H9 (cell line): ENCODE data around the gene DCUN1D2. TPM values are rescaled to one million over a fixed set of nuclear protein-coding genes. Genes with fewer than 3 reads are reported as not detected.
"Not testable (repeated sequence)": the region's sequence is repeated elsewhere in the genome, so short reads cannot be mapped to it uniquely, and the experiment has no call there.

ENCODE experiments used
- DNase-seq: peaks from one replicate; pipeline ENCODE4 v3.0.0-alpha.2; 2017
- H2AFZ ChIP-seq: one replicate; pipeline ENCODE4 v1.6.1; 2013; ENCODE audit warnings: mild to moderate bottlenecking, low read length, control low read depth, moderate library complexity
- H2AK5ac ChIP-seq: 2 replicates; pipeline ENCODE4 v1.6.1; 2013; ENCODE audit warnings: low read length, control low read depth, mixed read lengths; ENCODE audit not compliant: insufficient read length
- H2BK120ac ChIP-seq: one replicate; pipeline ENCODE4 v1.6.1; 2013; ENCODE audit warnings: low read depth, mild to moderate bottlenecking, low read length, control low read depth, inconsistent platforms; ENCODE audit not compliant: poor library complexity, severe bottlenecking
- H2BK12ac ChIP-seq: 2 replicates; pipeline ENCODE4 v1.6.1; 2013; ENCODE audit warnings: low read length, control low read depth, mixed read lengths, low read depth; ENCODE audit not compliant: insufficient read length
- H2BK15ac ChIP-seq: 2 replicates; pipeline ENCODE4 v1.6.1; 2013; ENCODE audit warnings: low read depth, low read length, control low read depth
- H2BK20ac ChIP-seq: one replicate; pipeline ENCODE4 v1.6.1; 2013; ENCODE audit warnings: low read depth, mild to moderate bottlenecking, low read length, control low read depth, inconsistent platforms; ENCODE audit not compliant: poor library complexity, severe bottlenecking
- H2BK5ac ChIP-seq: 2 replicates; pipeline ENCODE4 v1.6.1; 2013; ENCODE audit warnings: low read length, control low read depth, mixed read lengths; ENCODE audit not compliant: insufficient read length
- H3K14ac ChIP-seq: 2 replicates; pipeline ENCODE4 v1.6.1; 2013; ENCODE audit warnings: low read length, control low read depth; ENCODE audit not compliant: insufficient read depth
- H3K18ac ChIP-seq: 2 replicates; pipeline ENCODE4 v1.6.1; 2013; ENCODE audit warnings: low read depth, mild to moderate bottlenecking, mixed read lengths, low read length, control low read depth; ENCODE audit not compliant: insufficient read length
- H3K23ac ChIP-seq: 2 replicates; pipeline ENCODE4 v1.6.1; 2013; ENCODE audit warnings: low read length, control low read depth, mixed read lengths, low read depth; ENCODE audit not compliant: insufficient read length
- H3K23me2 ChIP-seq: 2 replicates; pipeline ENCODE4 v1.6.1; 2013; ENCODE audit warnings: low read depth, mild to moderate bottlenecking, mixed read lengths, low read length, control low read depth; ENCODE audit not compliant: insufficient read length, poor library complexity, severe bottlenecking
- H3K27ac ChIP-seq: 2 replicates; pipeline ENCODE4 v1.5.1; 2013; ENCODE audit warnings: low read length, control low read depth, mixed read lengths, low read depth; ENCODE audit not compliant: insufficient read length
- H3K27me3 ChIP-seq: 2 replicates; pipeline ENCODE4 v1.6.1; 2013; ENCODE audit warnings: low read length, control low read depth, inconsistent platforms; ENCODE audit not compliant: insufficient read depth
- H3K4ac ChIP-seq: 2 replicates; pipeline ENCODE4 v1.6.1; 2013; ENCODE audit warnings: low read depth, mild to moderate bottlenecking, control low read depth, inconsistent platforms, low read length, moderate library complexity
- H3K4me1 ChIP-seq: 2 replicates; pipeline ENCODE4 v1.6.1; 2013; ENCODE audit warnings: low read length, control low read depth, inconsistent platforms; ENCODE audit not compliant: insufficient read depth
- H3K4me2 ChIP-seq: 2 replicates; pipeline ENCODE4 v1.6.1; 2013; ENCODE audit warnings: low read length, control low read depth, mixed read lengths; ENCODE audit not compliant: insufficient read length, insufficient read depth
- H3K56ac ChIP-seq: 2 replicates; pipeline ENCODE4 v1.6.1; 2013; ENCODE audit warnings: low read depth, mild to moderate bottlenecking, mixed read lengths, low read length, control low read depth; ENCODE audit not compliant: insufficient read length
- H3K79me1 ChIP-seq: 2 replicates; pipeline ENCODE4 v1.6.1; 2013; ENCODE audit warnings: low read depth, mild to moderate bottlenecking, moderate library complexity, low read length, control low read depth, inconsistent platforms; ENCODE audit not compliant: insufficient read depth, poor library complexity, severe bottlenecking
- H3K79me2 ChIP-seq: 2 replicates; pipeline ENCODE4 v1.6.1; 2013; ENCODE audit warnings: low read length, control low read depth, inconsistent platforms; ENCODE audit not compliant: insufficient read depth
- H3K9ac ChIP-seq: 2 replicates; pipeline ENCODE4 v1.6.1; 2013; ENCODE audit warnings: low read length, control low read depth, mixed read lengths; ENCODE audit not compliant: insufficient read length; ENCODE audit errors: extremely low read depth
- H3K9me3 ChIP-seq: one replicate; pipeline ENCODE4 v1.6.1; 2013; ENCODE audit warnings: low read depth, low read length, inconsistent platforms; ENCODE audit not compliant: control insufficient read depth
- H3T11ph ChIP-seq: one replicate; pipeline ENCODE4 v1.6.1; 2013; ENCODE audit warnings: mild to moderate bottlenecking, low read length, control low read depth, inconsistent platforms
- H4K20me1 ChIP-seq: one replicate; pipeline ENCODE4 v1.6.1; 2013; ENCODE audit not compliant: control insufficient read depth, insufficient read length, insufficient read depth
- H4K5ac ChIP-seq: 2 replicates; pipeline ENCODE4 v1.6.1; 2013; ENCODE audit warnings: low read depth, mild to moderate bottlenecking, mixed read lengths, low read length, control low read depth; ENCODE audit not compliant: insufficient read length
- H4K8ac ChIP-seq: replicated peaks from 2 replicates; pipeline ENCODE4 v1.6.1; 2013; ENCODE audit warnings: low read length, control low read depth, mixed read lengths, low read depth; ENCODE audit not compliant: insufficient read length
- H4K91ac ChIP-seq: 2 replicates; pipeline ENCODE4 v1.6.1; 2013; ENCODE audit warnings: low read depth, mild to moderate bottlenecking, moderate library complexity, mixed read lengths, low read length, control low read depth; ENCODE audit not compliant: insufficient read length
- H3K27ac Mint-ChIP-seq, 3 experiments: 2 replicates in 2 of 3; 3 replicates in 1 of 3; pipeline ENCODE4 v1.8.0; 2020 to 2021; ENCODE audit warnings: mixed read lengths in 3 of 3, mild to moderate bottlenecking in 1 of 3, moderate library complexity in 1 of 3
- H3K27me3 Mint-ChIP-seq: 2 replicates; pipeline ENCODE4 v1.8.0; 2021; ENCODE audit warnings: low read depth, mild to moderate bottlenecking, moderate library complexity, mixed read lengths
- H3K36me3 Mint-ChIP-seq, 3 experiments: 2 replicates in 2 of 3; 3 replicates in 1 of 3; pipeline ENCODE4 v1.8.0; 2020 to 2021; ENCODE audit warnings: low read depth in 3 of 3, mixed read lengths in 3 of 3; ENCODE audit not compliant: insufficient read depth in 1 of 3
- H3K4me1 Mint-ChIP-seq, 2 experiments: 2 replicates each; pipeline ENCODE4 v1.8.0; 2020; ENCODE audit warnings: mixed read lengths in 2 of 2
- H3K4me3 Mint-ChIP-seq, 2 experiments: 2 replicates in 1 of 2; 3 replicates in 1 of 2; pipeline ENCODE4 v1.8.0; 2020 to 2021; ENCODE audit warnings: mild to moderate bottlenecking in 2 of 2, mixed read lengths in 2 of 2, moderate library complexity in 1 of 2
- H3K9me3 Mint-ChIP-seq, 2 experiments: 2 replicates in 1 of 2; 3 replicates in 1 of 2; pipeline ENCODE4 v1.8.0; 2020; ENCODE audit warnings: mild to moderate bottlenecking in 2 of 2, mixed read lengths in 2 of 2, moderate library complexity in 1 of 2
- CTCF ChIP-seq: fragments of 200-600 bp; sonication (generic); conservative IDR thresholded peaks from 3 replicates; pipeline ENCODE4 v1.8.0; 2021; ENCODE audit warnings: antibody characterized with exemption, mild to moderate bottlenecking
- WGBS: extraction: QIAGEN DNeasy Blood & Tissue Kit; methylation state at CpG from one replicate; pipeline ENCODE4 v1.1.7; 2013; ENCODE audit warnings: missing lambda C conversion rate, low lambda C conversion rate, mixed read lengths; ENCODE audit not compliant: insufficient read length; ENCODE audit errors: extremely low coverage; 5-methylcytosine and 5-hydroxymethylcytosine counted together
- total RNA-seq: library from RNA; stranded (reverse); gene quantifications from 2 replicates; pipeline ENCODE4 v1.2.1, GENCODE V29; 2021

Gene DCUN1D2
- total RNA-seq, 1 experiment from 2014 or later = 36.8 TPM

- no peak overlapping the region for H3K4ac ChIP-seq
- H3K79me1 ChIP-seq = no peaks in the 10 kb centered on the region
- H2AFZ ChIP-seq = no peak overlapping the region
- no peak overlapping the region for H3K4me3 Mint-ChIP-seq
- no peaks in the 10 kb centered on the region for H3K9me3 ChIP-seq
- H3K23ac ChIP-seq = no peak overlapping the region
- H2BK120ac ChIP-seq = no peak overlapping the region
- no peaks in the 10 kb centered on the region for H3K23me2 ChIP-seq
- H2AK5ac ChIP-seq = no peak overlapping the region
- no peak overlapping the region for H3K4me2 ChIP-seq
- no peaks in the 10 kb centered on the region for H3K27me3 ChIP-seq
- no peak overlapping the region for H2BK5ac ChIP-seq
- no peaks in the 10 kb centered on the region for H3K4me1 ChIP-seq
- H3K79me2 ChIP-seq = no peaks in the 10 kb centered on the region
- no CpG with 5 or more reads among the region's 12 CpGs for WGBS
- no peak overlapping the region for H3K9ac ChIP-seq
- H3K4me1 Mint-ChIP-seq = no peaks in the 10 kb centered on the region
- no peak overlapping the region for H4K5ac ChIP-seq
- H3K36me3 Mint-ChIP-seq = peaks cover 26 to 55% (median 50%) of the 10 kb centered on the region in 3 experiments; a peak in 6 of 7 replicates
- no peak overlapping the region for H4K91ac ChIP-seq
- no peak overlapping the region for H4K8ac ChIP-seq
- H3K18ac ChIP-seq = no peak overlapping the region
- H3K14ac ChIP-seq = no peak overlapping the region
- H3K27me3 Mint-ChIP-seq = no peaks in the 10 kb centered on the region
- TF ChIP-seq CTCF = no peak
- no peak overlapping the region for H2BK15ac ChIP-seq
- H3K9me3 Mint-ChIP-seq = no peaks in the 10 kb centered on the region
- no peak overlapping the region for H3K56ac ChIP-seq
- no peak overlapping the region for H3K27ac ChIP-seq
- no peak overlapping the region for H2BK12ac ChIP-seq
- H3K27ac Mint-ChIP-seq = no peak overlapping the region
- DNase-seq = no peak
- H3T11ph ChIP-seq = no peak overlapping the region
- H2BK20ac ChIP-seq = no peak overlapping the region
- H4K20me1 ChIP-seq = no peaks in the 10 kb centered on the region
Measured at GRCh38 chr13:113526466-113527220, 36.1 kb upstream of the DCUN1D2 start.

GRCh38 chr13:113522438-113522837, 31.9 kb upstream of the DCUN1D2 start:
- H2BK120ac ChIP-seq, H2AK5ac ChIP-seq, H2AFZ ChIP-seq, H3K27ac ChIP-seq, H3K23me2 ChIP-seq, DNase-seq, H3K9me3 Mint-ChIP-seq, H4K8ac ChIP-seq, H3K56ac ChIP-seq, H3K23ac ChIP-seq, H4K20me1 ChIP-seq, H3K4me1 ChIP-seq, H3K4me3 Mint-ChIP-seq, H3K9ac ChIP-seq, H3K79me1 ChIP-seq, H3K14ac ChIP-seq, H2BK5ac ChIP-seq, H3T11ph ChIP-seq, H4K91ac ChIP-seq, H2BK12ac ChIP-seq, H2BK15ac ChIP-seq, H3K79me2 ChIP-seq, H3K4ac ChIP-seq, H3K4me2 ChIP-seq, H3K27ac Mint-ChIP-seq, H3K27me3 Mint-ChIP-seq, H3K9me3 ChIP-seq, H3K18ac ChIP-seq, H3K27me3 ChIP-seq, H3K4me1 Mint-ChIP-seq, H4K5ac ChIP-seq, H2BK20ac ChIP-seq: not testable (repeated sequence)
- peaks cover 28 to 54% (median 40%) of the 10 kb centered on the region in 3 experiments for H3K36me3 Mint-ChIP-seq
- no CpG with 5 or more reads among the region's 13 CpGs for WGBS
